Chondrocyte (in vitro differentiated cells): ENCODE results near the gene JMJD6. TPM values are rescaled to one million over a fixed set of nuclear protein-coding genes. Genes with fewer than 3 reads are reported as not detected.

Experiments
- DNase-seq: peaks from one replicate; pipeline ENCODE4 v3.0.0; 2021; ENCODE audit warnings: mixed read lengths, low spot score
- H3K27ac Mint-ChIP-seq: one replicate; pipeline ENCODE4 v1.8.0; 2021; ENCODE audit warnings: mild to moderate bottlenecking, moderate library complexity, mixed read lengths; ENCODE audit not compliant: unreplicated experiment
- H3K27me3 Mint-ChIP-seq: 2 replicates; pipeline ENCODE4 v1.8.0; 2021; ENCODE audit warnings: low read depth, mixed read lengths
- H3K36me3 Mint-ChIP-seq: 2 replicates; pipeline ENCODE4 v1.8.0; 2021; ENCODE audit warnings: low read depth, mixed read lengths
- H3K4me1 Mint-ChIP-seq: 2 replicates; pipeline ENCODE4 v1.8.0; 2021; ENCODE audit warnings: low read depth, mild to moderate bottlenecking, mixed read lengths
- H3K4me3 Mint-ChIP-seq: one replicate; pipeline ENCODE4 v1.8.0; 2021; ENCODE audit warnings: mild to moderate bottlenecking, moderate library complexity, mixed read lengths; ENCODE audit not compliant: unreplicated experiment
- H3K9me3 Mint-ChIP-seq: 2 replicates; pipeline ENCODE4 v1.8.0; 2021; ENCODE audit warnings: low read depth, mixed read lengths
- CTCF ChIP-seq: fragments of 200-600 bp; sonication (generic); IDR thresholded peaks from 2 replicates; pipeline ENCODE4 v1.5.0; 2021; ENCODE audit warnings: antibody characterized with exemption, mild to moderate bottlenecking, moderate library complexity
- microRNA-seq: library from miRNA; unstranded; fragments of <30 nt; microRNA quantifications from one replicate; pipeline ENCODE4 v1.2.0, GENCODE V29; 2020; ENCODE audit warnings: borderline number of aligned reads
- total RNA-seq: library from RNA; stranded (reverse); gene quantifications from 3 replicates; pipeline ENCODE4 v1.2.1, GENCODE V29; 2021

Gene JMJD6
- total RNA-seq, 1 donor from 2014 or later, result 27.2 TPM

- TF ChIP-seq CTCF, result no peak
- H3K27ac Mint-ChIP-seq, result peak overlapping the region; percentile 87
- no peaks in the 10 kb centered on the region for H3K27me3 Mint-ChIP-seq
- peaks cover 19% of the 10 kb centered on the region for H3K4me1 Mint-ChIP-seq
- DNase-seq, result no peak
- H3K9me3 Mint-ChIP-seq, result peaks cover 3% of the 10 kb centered on the region
- H3K36me3 Mint-ChIP-seq, result peaks cover 8% of the 10 kb centered on the region
- H3K4me3 Mint-ChIP-seq, result peak overlapping the region; percentile 81
These were observed 54.5 kb downstream of the JMJD6 start for GRCh38 chr17:76671912-76672262.

- DNase-seq, result peak; percentile 95
- peak overlapping the region; percentile 87 for H3K27ac Mint-ChIP-seq
- peaks cover 3% of the 10 kb centered on the region for H3K9me3 Mint-ChIP-seq
- H3K4me3 Mint-ChIP-seq, result peak overlapping the region; percentile 81
- H3K27me3 Mint-ChIP-seq, result no peaks in the 10 kb centered on the region
- peaks cover 19% of the 10 kb centered on the region for H3K4me1 Mint-ChIP-seq
- peaks cover 7% of the 10 kb centered on the region for H3K36me3 Mint-ChIP-seq
- TF ChIP-seq CTCF, result no peak
These were observed 55.1 kb downstream of the JMJD6 start for GRCh38 chr17:76671123-76671911.

GRCh38 chr17:76670718-76671122 lies 55.7 kb downstream of the JMJD6 start:
- Mint-ChIP-seq H3K4me3 (peak overlapping the region; percentile 81), H3K36me3 (peaks cover 6% of the 10 kb centered on the region), H3K9me3 (peaks cover 3% of the 10 kb centered on the region), H3K27ac (no peak overlapping the region), H3K4me1 (peaks cover 19% of the 10 kb centered on the region), H3K27me3 (no peaks in the 10 kb centered on the region)
- DNase-seq, result no peak
- no peak for TF ChIP-seq CTCF

GRCh38 chr17:76670020-76670717 lies 56.2 kb downstream of the JMJD6 start:
- Mint-ChIP-seq H3K36me3 (peaks cover 4% of the 10 kb centered on the region), H3K4me1 (peaks cover 19% of the 10 kb centered on the region), H3K9me3 (peaks cover 3% of the 10 kb centered on the region), H3K27me3 (no peaks in the 10 kb centered on the region), H3K4me3 (no peak overlapping the region), H3K27ac (no peak overlapping the region)
- DNase-seq, result no peak
- TF ChIP-seq CTCF, result no peak

Small RNA genes within 50 kb of the gene (microRNA-seq; reads per million reads assigned to microRNA genes)
- gene MIR636, result 3.9 reads per million

Other genes starting within 250 kb of the JMJD6 start
- gene RHBDF2, start 225.2 kb downstream of the JMJD6 start, total RNA-seq, result 4.7 to 5.4 TPM (median 4.9 TPM) in 3 replicates
- 0.48 to 5.4 TPM (median 4.6 TPM) in 3 replicates for gene CYGB, start 188.9 kb downstream of the JMJD6 start, total RNA-seq
- gene PRCD, start 186.6 kb downstream of the JMJD6 start, total RNA-seq, result 0.55 to 1.0 TPM (median 0.92 TPM) in 3 replicates
- gene ST6GALNAC2, start 140.7 kb downstream of the JMJD6 start, total RNA-seq, result 1.5 to 3.0 TPM (median 2.8 TPM) in 3 replicates
- gene ST6GALNAC1, start 82.8 kb downstream of the JMJD6 start, total RNA-seq, result not detected in 3 replicates
- 141 to 200 TPM (median 197 TPM) in 3 replicates for gene MXRA7, start 15.6 kb downstream of the JMJD6 start, total RNA-seq
- 24.3 to 28.4 TPM (median 27.0 TPM) in 3 replicates for gene METTL23, start 233 bp upstream of the JMJD6 start, total RNA-seq
- gene SRSF2, start 10.7 kb upstream of the JMJD6 start, total RNA-seq, result 94.4 to 183 TPM (median 95.2 TPM) in 3 replicates
- gene MFSD11, start 11.5 kb upstream of the JMJD6 start, total RNA-seq, result 30.3 to 33.6 TPM (median 31.1 TPM) in 3 replicates
- 0.20 to 0.33 TPM (median 0.31 TPM) in 3 replicates for gene MGAT5B, start 141.8 kb upstream of the JMJD6 start, total RNA-seq